Left forelimb (tissue), 1 donor: ENCODE measurements around the gene ZBED1.
A peak's percentile ranks its signal among the peaks of the same experiment; 100 is the strongest.
"Not testable (repeated sequence)": the region's sequence is repeated elsewhere in the genome, so short reads cannot be mapped to it uniquely, and the experiment has no call there.

Source experiments
- DNase-seq: peaks from one replicate; pipeline ENCODE4 v3.0.0-alpha.2; 2018; ENCODE audit warnings: low spot score

Gene ZBED1

GRCh38 chrX:2497961-2498780 lies 2.6 kb downstream of the ZBED1 start:
- DNase-seq, result no peak

- no peak for DNase-seq
Observed at GRCh38 chrX:2495595-2495994, 5.2 kb downstream of the ZBED1 start.

GRCh38 chrX:2492531-2493218 lies 8.1 kb downstream of the ZBED1 start:
- DNase-seq, result no peak

DNA sequence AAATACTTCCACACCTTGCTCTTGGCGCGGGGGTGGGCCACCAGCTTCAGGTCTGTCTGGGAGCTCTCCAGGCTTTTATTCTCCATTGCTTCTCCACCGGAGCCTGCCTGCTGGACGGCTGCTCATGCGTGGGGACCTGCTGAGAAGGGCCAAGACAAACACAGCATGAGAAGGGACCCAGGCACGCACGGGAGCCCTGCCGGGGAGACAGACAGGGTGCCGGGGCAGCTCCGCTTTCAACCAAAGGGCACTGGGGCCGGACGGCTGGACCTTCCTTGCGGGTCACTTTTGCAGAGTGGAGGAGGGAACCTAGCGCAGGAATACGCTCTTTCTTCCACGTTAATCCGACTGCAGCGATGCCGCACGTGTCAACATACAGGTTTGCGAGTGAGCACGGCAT lies 10.1 kb downstream of the ZBED1 start:
- DNase-seq, result no peak

- DNase-seq, result no peak
Observed at GRCh38 chrX:2489446-2490445, 11.0 kb downstream of the ZBED1 start.

- no peak for DNase-seq
Observed at GRCh38 chrX:2488621-2489285, 12.0 kb downstream of the ZBED1 start.

DNA sequence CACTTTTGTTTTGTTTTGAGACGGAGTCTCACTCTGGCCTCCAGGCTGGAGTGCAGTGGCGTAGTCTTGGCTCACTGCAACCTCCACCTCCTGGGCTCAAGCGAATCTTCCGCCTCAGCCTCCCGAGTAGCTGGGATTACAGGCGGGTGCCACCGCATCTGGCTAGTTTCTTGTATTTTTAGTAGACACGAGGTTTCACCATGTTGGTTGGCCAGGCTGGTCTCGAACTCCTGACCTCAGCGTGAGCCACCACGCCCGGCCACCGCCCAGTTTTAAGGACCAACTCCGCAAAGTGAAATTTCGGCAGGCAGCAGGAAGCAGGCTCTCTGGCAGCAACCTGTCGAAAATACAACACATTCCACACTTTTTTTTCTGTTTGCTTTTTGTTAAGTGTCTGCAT lies 13.4 kb downstream of the ZBED1 start:
- no peak for DNase-seq

GRCh38 chrX:2486476-2487133 lies 14.2 kb downstream of the ZBED1 start:
- DNase-seq, result no peak

DNA sequence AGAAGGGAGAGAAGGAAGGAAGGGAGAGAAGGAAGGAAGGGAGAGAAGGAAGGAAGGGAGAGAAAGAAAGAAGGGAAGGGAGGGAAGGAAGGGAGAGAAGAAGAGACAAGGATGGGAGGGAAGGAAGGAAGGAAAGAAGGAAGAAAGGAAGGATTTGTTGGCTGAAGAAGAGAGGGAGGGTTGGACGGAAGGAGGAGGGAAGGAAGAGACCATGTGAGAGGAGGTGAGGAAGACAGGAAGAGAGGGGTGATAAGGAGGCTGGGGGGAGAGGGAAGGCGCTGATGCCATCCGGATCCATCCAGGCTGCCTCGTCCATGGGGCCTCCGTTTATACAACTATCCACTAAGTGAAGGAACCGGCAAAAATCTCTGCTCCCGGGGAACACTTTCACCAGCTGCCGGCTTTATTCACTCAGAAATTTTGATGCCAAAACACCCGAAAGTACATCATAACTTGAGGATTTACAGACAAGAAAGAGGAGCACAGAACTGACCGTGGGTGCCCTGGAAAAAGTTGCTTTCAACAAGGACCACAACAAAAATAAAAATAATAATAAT lies 14.9 kb downstream of the ZBED1 start:
- DNase-seq, result no peak

DNA sequence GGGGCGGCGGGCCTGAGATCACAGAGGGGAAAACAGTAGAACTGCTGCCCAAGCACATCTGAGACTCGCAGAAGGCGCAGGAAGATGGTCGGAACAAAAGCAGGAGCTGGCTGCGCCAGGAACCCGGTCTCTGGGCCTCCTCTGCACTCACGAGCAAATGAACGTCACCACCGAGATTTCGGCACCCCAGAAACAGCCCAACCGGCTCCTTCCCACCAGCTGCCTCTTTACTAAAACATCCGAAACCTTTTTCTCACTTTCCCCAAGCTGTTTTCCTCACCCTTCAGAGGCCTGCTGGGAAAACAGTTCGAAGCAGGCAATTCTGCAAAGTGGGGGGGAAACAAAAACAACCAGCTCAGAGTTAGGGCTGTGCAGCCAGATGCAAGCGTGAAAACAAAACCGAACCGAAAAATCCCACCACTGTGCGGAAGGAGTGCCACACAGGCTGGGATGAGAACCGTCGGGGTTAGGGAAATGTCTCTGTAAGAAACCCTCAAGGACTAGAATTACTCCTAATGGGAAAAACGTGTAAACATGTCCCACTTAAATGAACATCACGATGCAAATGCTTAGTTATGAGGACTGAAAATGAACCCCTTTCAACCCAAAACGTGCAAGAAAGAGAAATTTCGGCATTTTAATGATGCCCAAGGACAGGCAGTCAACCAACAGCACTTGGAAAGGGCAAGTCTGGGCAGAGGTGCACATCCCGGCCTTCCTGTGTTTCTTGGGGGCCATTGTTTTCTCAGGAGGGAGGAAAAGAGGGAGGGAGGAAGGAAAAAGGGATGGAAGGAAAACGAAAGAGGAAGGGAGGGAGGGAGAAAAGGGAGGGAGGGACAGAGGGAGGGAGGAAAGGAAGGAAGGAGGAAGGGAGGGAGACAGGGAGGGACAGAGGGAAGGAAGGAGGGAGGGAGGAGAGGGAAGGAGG lies 15.8 kb downstream of the ZBED1 start:
- peak; percentile 75 for DNase-seq

DNA sequence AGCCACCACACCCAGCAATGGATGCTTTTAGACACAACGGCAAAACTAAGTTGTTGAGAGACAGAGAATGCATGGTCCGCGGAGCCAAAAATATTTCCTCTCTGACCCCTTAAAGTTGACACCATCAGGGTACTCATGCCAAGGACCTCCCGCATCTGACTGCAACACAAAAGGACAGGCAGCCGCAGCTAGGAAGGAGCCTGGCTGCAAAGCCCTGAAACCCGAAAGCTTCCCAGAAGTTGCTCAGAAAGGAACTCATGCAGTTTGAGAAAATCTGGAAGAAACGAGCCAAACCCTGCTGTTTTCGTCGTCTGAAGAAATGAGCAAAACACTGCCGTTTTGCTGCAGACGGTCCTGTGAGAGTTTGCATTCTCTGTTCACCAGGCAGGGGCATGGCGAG lies 16.5 kb downstream of the ZBED1 start:
- DNase-seq, result no peak

GRCh38 chrX:2483398-2484060 lies 17.2 kb downstream of the ZBED1 start:
- DNase-seq, result no peak

GRCh38 chrX:2481597-2481996 lies 19.2 kb downstream of the ZBED1 start:
- not testable (repeated sequence) for DNase-seq

DNA sequence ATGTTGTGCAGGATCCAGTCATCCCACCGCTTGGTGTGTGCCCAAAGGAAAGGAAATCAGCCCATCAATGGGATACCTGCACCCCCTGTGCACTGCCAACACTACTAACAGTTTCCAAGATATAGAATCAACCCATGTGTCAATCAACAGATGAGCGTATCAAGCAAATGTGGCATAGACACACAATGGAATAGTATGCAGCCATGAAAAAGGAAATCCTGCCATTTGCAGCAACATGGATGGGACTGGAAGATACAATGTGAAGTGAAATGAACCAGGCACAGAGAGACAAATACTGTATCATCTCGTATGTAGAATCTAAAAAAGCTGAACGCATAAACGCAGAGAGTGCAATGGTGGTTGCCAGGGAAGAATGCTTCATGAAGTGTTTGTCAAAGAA lies 20.8 kb downstream of the ZBED1 start:
- not testable (repeated sequence) for DNase-seq

DNA sequence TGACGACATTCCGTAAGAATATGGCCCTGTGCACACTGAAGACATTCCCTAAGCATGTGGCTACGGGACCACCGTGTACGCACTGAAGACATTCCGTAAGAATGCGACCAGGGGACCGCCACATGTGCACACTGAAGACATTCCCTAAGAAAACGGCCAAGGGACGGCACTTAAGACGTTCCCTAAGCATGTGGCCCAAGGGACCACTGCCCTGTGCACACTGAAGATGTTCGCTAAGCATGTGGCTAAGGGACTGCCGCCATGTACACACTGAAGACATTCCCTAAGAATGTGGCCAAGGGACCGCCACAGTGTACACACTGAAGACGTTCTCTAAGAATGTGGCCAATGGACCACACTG lies 21.4 kb downstream of the ZBED1 start:
- DNase-seq, result no peak

DNA sequence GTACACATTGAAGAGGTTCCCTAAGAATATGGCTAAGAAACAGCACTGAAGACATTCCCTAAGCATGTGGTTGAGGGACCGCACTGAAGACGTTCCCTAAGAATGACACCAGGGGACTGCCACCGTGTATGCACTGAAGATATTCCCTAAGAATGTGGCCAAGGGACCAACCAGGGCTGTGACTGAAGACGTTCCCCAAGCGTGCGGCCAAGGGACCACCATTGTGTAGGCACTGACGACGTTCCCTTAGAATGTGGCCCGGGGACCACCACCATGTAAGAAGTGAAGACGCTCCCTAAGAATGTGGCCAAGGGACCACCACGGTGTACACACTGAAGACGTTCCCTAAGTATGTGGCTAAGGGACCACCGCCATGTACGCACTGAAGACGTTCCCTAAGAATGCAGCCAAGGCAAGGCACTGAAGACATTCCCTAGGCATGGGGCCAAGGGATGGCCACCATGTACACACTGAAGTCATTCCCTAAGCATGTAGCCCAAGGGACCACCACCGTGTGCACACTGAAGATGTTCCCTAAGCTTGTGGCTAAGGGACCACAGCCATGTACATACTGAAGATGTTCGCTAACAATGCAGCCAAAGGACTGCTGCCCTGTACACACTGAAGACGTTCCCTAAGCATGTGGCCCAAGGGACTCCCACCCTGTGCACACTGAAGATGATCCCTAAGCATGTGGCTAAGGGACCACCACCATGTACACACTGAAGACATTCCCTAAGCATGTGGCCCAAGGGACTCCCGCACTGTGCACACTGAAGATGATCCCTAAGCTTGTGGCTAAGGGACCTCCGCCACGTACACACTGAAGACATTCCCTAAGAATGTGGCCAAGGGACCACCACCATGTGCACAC lies 22.0 kb downstream of the ZBED1 start:
- no peak for DNase-seq

GRCh38 chrX:2477313-2477712 lies 23.5 kb downstream of the ZBED1 start:
- not testable (repeated sequence) for DNase-seq
